HuH-7.5 (cell line): Measurements from ENCODE around the gene RNASE4.

ENCODE experiments used
- DNase-seq: peaks from one replicate; pipeline ENCODE4 v3.0.0; 2011; ENCODE audit warnings: low spot score

The RNASE4 gene

GRCh38 chr14:20745571-20746358, 61.4 kb downstream of the RNASE4 start, which contains the start of gene EDDM3A:
Gene EDDM3A (plus strand): TSS chr14:20745887. CDS start chr14:20747581, 1,694 bp downstream.
- no peak for DNase-seq

- no peak for DNase-seq
Observed at GRCh38 chr14:20746566-20746965, 62.2 kb downstream of the RNASE4 start.

GRCh38 chr14:20748439-20748838, 64.1 kb downstream of the RNASE4 start:
- no peak for DNase-seq

GRCh38 chr14:20750194-20750593, 65.8 kb downstream of the RNASE4 start:
- no peak for DNase-seq
